HG02852 (cell line): ENCODE data around the gene IL4R.

Source experiments
- ATAC-seq: cut with Tn5 transposase; IDR thresholded peaks from one replicate; pipeline ENCODE4 v1.9.1; 2021; ENCODE audit warnings: mild to moderate bottlenecking, moderate library complexity; ENCODE audit not compliant: unreplicated experiment

The IL4R gene

DNA sequence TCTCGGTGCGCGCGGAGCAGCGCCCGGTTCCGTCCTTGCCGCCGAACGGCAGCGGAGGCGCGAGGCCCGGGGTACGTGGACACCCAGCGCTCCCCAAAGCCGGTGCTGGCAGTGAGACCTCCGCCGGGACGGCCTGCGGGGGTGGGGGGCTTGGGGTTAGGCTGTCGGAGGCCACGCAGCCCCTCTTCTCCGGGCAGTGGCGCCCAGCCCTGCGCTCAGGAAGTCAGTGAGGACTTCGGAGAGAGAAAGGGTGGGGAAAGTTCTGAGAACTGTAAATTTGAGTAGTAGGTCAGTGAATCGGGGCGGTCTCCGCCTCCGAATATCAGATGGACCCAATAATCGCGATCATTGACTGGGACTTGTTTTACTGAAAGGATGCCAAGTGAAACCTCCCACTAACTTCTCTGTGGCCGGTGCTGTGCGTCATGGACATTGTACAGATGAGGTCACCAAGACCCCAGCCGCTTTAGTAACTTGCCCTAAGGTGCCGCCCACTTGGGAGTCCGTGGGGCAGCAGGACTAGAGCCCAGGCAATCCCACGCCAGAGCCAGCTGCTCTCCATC, 468 bp downstream of the IL4R start:
- peak; percentile 13 for ATAC-seq

DNA sequence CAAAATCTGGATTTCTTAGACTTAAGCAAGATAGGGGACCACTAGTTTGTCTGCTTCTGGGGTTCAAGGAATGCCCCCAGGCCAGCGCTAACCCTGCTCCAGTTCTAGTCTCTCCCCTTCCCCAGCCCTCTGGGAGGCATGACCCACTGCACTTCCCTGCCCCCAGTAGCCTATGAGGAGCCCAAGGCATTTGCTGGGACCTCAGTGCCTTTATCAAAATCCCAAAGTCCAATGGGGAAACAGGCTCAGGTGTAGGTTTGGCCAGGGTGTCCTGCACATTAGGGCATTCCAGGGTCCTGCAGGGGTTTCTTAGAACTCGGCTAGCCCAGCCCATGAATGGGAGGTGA, 1.2 kb downstream of the IL4R start:
- no peak for ATAC-seq

DNA sequence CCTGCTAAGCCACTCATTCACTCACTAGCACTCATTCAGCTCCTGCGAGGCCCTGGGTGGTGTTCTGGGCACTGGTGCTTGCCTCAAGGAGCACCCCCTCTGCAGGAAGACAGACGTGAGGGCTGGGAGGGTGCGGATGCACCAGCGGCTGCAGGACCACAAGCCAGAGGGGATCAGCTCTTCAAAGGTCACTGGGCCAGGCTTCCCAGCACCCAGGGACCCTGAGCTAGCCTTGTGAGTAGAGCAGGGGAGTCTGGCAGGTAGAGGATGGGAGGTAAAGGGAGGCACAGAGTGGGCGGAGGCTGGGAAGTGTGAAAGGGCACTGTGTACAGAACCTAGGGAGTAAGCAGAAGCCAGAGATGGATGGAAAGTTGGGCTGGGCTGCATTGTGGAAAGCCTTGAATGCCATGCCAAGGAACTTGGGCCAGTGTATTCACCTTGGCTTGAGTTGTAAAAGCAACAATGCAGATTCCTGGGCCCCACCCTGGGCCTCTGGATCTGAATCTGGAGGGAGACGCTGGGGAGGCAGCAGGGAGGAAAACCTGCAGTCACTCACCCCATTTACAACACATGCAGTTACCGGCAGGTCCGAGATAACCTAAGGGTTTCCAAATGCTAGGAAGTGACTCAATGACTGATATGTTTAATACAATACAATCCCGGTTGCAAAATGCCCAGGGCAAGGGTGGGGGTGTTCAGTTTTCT, 1.7 kb downstream of the IL4R start:
- ATAC-seq = no peak

DNA sequence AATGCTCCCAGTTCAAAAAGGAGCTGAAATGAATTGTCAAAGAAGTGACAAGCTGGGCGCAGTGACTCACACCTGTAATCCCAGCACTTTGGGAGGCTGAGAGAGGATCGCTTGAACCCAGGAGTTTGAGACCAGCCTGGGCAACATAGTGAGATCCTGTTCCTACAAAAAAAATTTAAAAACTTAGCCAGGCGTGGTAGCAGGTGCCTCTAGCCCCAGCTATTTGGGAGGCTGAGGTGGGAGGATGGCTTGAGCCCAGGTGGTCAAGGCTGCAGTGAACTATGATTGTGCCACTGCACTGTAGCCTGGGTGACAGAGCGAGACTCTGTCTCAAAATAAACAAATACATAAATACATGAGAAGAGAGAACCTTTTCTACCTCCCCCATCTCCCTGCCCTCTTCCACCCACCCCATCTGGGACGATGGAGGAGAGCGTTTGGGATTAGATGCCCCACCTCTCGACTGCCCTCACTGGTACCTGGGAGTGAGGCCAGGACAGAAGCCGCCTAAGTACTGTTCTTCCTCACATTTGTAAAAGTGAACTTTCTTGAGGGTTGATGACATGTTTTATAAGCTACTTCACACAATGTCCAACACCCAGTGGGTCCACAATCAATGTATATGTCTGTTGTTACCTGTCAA, 2.4 kb downstream of the IL4R start:
- no peak for ATAC-seq

DNA sequence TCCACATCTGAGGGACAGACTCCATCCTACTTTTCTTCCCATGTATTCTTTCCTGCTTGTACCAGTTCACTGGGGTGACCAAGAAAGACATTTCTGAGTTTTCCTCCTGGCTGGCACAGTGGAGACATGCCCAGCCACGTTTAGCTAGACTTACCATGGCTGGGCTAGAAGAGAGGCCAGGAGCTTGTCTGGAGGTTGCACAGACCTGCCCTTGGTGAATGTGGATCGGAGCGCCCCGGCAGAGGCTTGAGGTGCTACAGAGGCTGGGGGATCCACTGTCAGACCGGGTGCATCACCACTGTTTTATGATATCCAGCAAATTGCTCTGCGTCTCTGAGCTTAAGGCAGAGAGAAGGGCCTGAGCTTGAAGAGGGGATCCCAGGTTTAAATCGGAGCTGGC, 3.5 kb downstream of the IL4R start:
- no peak for ATAC-seq

DNA sequence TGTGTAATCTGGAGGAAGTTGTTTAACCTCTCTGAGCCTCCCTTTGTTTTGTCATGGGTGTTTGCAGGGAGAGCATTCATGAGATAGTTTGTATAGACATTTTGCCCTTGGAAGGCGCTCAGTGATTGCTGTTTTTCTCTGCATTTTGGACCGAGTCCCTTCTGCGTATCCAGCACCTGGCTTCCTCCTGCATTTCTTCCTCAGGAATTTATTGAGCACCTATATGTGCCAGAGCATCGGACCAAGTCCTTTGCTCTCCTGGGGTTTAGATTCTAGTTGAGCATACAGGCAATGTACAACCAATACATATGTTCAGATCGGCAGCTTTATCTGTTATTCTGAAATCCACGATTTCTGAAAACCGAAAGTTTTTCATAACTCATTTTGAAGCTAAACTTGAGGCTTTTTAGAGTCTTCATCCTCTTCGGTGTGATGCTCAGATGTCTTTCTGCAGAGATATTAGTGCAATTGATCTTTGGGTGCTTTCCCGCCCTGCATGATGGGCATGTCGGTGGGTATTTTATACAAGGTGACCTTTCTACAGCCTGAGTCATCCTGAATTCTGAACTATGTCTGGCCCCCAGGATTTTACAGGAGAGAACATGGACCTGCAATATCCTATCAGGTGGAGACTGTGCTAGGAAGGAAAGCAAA, 4.1 kb downstream of the IL4R start:
- ATAC-seq = no peak

DNA sequence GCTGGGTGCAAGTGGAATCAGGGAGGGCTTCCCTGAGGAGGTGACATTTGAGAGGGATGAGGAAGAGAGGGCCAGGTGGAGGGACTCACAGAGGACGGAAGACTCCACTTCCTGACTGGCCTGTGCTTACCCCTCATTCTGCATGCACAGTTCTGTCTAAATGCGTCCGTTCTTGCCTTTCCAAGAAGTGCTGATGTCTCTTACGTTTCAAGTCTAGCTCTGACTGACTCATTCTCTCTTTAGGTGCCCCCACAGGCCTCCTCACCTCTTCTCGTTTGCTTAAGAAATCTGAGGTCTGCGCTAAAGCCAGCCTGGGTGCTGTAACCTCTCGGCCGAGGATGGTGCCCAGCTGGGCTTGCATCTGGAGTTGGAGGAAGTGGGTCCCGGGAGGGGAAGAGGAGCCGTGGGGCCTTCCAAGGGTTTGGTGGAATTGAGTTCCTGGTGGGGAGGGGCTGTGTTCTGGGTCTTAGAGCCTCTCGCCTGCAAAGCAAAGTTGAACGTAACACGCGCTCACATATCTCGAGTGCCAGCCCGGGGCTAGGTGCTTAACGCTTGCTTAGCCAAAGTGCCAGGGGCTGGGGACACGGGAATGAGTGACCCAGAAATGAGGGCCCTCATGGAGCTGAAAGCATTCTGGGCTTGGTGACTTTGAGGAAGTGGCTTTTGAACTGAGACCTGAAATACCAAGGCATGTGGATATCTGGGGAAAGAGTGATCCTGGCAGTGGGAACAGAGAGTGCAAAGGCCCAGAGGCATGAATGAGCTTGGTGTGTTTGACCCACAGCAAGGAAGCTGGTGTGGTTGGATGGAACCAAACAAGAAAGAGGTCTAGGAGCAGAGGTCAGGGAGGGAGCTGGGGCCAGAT, 4.8 kb downstream of the IL4R start:
- peak; percentile 38 for ATAC-seq

DNA sequence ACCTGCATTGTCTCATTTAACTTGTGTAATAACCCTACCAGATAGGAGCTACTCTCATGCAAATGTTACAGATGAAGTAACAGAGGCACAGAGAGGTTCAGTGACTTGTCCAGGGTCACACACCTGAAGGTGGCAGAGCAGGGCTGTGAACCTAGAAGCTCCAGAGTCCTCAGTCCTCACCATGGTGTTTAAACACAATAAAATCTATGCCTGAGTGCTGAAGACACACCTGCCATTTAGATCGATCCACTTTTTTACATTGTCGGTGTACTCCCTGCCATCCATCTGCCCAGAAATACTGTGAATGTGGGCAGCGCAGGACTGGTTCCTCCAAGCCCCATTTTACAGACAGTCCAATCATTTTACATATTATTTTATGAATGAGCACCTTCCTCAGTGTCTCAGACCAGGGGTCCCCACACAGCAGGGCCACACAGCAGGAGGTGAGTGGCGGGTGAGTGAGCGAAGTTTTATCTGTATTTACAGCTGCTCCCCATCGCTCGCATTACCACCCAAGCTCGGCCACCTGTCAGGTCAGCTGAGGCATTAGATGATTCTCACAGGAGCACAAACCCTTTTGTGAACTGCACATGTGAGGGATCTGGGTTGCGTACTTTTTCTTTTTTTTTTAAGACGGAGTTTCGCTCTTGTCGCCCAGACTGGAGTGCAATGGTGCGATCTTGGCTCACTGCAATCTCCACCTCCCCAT, 5.6 kb downstream of the IL4R start:
- ATAC-seq = no peak

DNA sequence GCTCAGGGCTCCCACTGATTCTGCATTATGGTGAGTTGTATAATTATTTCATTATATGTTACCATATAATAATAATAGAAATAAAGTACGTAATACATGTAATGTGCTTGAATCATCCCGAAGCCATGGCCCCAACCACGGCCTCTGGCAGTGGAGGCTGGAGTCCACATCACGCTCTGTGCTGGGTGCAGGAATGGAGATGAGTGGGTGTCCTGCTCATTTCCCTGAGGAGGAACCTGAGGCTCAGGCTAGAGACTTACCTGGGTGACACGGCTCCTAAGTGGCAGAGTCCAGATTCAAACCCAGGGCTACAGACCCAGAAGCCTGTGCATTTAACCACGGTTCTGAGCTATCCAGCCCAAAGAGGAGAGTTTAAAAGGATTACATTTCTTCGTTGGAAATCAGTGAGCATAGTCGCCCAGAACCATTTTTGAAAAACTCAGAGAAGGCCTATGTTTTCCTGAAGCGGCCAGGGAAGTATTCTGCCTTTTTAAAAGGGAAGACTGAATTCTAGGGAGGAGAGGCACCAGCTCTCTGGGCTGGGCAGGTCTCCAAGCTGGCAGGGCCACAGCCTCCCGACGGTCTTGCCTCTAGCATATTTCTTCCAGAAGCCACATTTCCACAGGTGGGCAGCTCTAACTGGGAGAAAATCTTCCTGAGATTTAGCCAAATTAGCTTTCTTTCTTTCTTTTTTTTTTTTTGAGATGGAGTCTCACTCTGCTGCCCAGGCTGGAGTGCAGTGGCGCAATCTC, 6.7 kb downstream of the IL4R start:
- ATAC-seq = no peak

DNA sequence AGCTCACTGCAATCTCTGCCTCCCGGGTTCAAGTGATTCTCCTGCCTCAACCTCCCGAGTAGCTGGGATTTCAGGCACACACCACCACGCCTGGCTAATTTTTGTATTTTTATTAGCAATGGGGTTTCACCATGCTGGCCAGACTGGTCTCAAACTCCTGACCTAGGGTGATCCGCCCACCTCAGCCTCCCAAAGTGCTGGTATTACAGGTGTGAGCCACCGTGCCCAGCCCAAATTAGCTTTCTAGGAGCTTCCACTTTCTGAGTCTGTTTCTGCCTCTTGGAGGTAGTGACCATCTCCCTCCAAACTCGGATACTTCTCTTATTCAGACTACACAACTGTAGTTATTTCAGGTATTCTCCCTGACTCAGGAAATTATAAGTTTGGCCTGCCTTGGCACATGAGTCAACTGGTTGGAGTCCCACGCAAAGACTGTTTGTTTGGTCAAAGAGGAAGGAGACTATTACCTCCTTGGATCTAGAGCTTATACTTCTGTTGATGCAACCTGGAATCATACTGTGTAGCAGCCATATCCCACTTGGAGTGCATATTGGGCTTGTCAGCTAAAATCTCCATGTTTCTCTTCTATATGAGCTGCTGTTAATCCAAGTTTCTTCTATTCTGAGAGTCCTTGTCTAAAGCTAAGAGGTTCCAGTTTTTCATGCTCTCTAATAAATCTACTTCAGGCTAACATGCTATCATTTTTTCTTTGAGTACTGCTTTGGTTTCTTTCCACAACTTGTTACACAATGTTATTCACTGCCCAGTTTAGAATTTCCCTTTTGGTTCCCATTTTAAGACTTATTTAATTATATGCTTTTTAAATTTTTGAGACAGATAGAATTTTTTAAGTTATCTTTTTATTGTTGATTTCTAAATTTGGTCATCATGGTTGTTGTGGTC, 7.5 kb downstream of the IL4R start:
- no peak for ATAC-seq

DNA sequence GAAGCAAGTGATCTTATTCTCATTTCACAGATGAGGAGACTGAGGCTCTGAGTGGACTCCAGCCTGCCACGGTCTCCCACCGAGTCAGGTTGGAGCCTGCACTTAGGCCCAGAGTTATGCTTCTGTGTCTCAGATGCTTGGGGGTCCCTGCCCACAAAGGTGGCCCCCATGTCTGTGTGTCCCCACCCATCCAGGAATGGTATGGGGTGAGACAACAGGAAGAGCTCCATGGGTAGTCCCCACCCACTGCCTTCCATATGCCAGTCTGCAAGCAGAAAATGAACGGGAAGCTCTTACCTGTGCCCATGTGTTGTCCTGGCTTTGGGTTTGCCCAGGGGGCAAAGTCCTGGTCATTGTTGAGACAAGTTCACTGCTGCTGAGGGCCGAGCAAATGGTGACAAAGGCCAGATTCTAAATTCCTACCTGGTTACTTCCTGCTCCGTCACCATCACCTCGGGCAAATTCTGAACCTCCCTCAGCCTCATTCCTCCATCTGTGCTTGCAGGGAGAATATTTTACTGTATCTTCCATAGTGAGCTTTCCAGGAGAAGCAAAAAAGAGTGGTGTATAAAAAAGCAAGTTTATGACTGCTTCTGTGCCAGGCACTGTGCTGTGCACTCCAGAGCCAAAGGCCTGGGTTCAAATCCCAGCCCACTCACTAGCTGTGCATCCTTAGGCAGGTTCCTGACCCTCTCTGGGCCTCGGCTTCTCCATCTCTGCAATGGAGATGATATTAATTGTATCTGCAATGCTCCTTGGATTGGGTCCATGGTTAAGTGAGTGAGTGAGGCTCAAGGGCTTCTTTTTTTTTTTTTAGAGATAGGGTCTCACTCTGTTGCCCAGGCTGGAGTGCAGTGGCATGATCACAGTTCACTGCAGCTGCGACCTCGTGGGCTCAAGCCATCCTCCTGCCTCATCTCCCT, 9.3 kb downstream of the IL4R start:
- ATAC-seq = no peak

DNA sequence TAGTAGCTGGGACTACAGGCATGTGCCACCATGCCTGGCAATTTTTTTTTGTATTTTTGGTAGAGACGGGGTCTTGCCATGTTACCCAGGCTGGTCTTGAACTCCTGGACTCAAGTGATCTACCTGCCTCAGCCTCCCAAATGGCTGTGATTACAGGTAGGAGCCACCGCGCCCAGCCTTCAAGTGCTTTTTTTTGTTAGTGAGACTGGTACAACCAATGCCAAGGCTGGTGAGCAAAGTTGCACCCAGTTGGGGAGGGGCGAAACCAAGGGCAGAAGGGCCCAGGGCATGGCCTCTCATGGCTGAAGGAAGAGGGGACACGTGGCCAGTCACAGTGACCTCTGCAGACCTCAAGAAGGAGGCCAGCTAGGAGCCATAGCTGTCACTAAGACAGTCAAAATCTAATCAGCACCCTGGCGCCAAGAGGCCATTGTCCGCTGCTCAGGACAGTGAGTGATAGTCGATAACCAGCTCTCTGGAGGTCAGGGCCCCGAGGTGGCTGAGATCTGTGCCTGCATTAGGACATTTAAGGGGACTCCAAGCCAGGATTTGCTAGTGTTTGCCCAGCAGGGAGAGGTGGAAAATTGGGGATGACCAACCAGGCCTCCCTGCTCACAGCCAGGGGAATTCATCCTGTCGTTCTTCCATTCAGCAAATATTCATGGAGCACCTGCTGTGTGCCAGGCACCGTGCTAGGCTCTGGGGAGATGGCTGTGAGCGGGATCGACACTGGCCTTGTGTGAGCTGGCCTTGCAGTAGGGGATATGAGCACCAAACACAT, 10.2 kb downstream of the IL4R start:
- no peak for ATAC-seq

DNA sequence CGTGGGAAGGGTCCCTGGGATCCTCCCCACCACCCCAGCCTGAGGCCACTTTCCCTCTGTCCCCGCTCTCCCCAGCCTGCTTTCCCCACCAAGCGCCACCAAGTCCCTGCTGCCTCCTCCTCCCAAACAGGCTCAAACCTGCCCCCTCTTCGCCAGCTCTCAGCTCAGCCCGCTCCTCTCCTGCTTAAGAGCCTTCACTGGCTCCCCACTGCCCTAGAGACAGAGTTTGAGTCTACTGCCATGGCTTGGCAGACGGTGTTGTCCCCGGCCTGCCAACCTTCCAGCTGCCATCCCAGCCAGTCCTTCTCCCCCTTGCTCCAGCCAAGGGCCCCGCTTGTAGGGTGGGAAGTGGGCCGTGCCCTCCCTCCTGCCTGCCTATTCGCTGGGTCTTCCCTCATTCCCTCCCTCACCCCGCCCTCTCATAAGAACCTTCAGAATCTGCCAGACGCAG, 11.1 kb downstream of the IL4R start:
- no peak for ATAC-seq

DNA sequence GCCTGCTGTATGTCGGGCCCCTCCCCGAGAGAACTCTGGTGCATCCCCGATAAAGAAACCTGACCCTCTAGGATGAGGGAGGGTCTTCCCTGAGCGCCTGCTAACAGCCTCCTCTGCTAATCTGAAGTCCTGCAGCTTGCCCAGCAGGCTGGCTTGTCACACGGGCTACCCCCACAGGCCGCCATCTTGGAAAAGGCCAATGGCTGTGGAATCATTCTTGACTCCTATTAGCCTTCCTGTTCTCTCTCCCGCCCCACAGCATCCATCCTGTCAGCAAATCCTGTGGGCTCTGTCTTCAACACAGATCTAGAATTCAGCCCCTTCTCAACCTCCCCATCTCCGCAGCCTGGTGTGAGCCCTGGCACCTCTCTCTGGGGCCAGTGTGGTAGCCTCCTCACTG, 12.0 kb downstream of the IL4R start:
- ATAC-seq = no peak

DNA sequence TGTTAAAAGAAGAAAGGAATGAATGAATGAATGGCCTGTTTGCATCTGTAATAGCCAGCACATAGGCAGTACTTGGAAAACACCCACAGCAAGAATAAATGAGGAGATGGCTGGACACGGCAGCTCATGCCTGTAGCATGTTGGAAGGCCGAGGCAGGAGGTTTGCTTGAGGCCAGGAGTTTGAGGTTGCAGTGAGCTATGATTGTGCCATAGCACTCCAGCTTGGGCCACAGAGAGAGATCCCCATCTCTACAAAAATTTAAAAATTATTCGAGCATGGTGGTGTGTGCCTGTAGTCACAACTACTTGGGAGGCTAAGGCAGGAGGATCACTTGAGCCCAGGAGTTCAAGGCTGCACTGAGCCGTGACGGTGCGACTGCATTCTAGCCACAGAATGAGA, 12.5 kb downstream of the IL4R start:
- no peak for ATAC-seq

DNA sequence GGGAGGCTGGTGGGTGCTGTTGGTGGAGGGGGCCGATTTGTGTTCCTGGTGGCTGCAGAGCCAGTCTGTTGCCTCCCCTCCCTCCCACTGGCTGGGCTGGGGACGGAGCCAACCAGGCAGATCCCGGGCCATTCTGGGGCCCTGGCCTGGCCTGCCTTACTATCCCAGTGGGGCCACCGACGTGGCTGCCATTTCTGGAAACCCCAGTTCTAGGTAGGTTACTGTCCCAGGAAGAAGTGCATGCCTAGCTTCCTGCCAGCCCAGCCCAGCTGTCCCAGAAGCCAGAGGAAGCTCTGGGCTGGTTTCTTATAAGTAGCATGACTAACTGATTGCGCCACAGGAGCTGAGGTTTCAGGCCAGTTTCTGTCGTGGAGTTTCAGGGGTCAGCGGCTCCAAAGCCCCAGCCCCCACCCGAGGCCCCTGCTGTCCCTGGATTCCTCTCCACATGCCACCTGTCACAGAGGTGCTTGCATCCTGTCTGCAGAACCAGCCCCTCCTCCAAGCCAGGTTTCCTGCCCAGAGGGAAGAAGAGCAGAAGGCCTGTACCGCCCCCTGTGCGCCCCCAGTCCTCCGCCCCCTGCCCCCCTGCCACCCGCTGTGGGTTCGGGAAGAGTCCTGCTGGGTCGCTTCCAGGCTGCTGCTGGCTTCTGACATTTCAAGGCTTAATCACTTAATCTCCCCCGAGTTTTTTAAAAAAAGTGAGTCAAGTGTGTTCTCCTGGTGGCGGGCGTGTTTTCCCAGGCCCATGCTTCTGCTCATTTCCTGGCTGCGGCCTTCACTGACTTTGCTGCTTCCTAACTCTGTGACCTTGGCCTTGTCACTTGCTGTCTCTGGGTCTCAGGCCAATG, 13.2 kb downstream of the IL4R start:
- ATAC-seq = no peak
